Stimulated activated naive CD8-positive, alpha-beta T cell treated with anti-CD3 and anti-CD28 coated beads, Interleukin-15, amount 100 ng/mL, for 72 hours (primary cell): Measurements from ENCODE around the gene KRT81.
A peak's percentile ranks its signal among the peaks of the same experiment; 100 is the strongest.

Experiments
- ATAC-seq: fragments of 150-1000 bp; cut with Tn5 transposase; 2 replicates; pipeline ENCODE4 v1.10.0; 2021; ENCODE audit warnings: mild to moderate bottlenecking, moderate library complexity
- DNase-seq, 2 donors: peaks; one replicate each; pipeline ENCODE4 v3.0.0; 2021 to 2022
- H3K27ac Mint-ChIP-seq, 2 donors: one replicate each; pipeline ENCODE4 v1.8.0; 2022; ENCODE audit warnings: mild to moderate bottlenecking in 2 of 2, mixed read lengths in 2 of 2, moderate library complexity in 2 of 2
- H3K27me3 Mint-ChIP-seq: one replicate; pipeline ENCODE4 v1.8.0; 2022; ENCODE audit warnings: mixed read lengths
- H3K4me1 Mint-ChIP-seq: one replicate; pipeline ENCODE4 v1.8.0; 2022; ENCODE audit warnings: mild to moderate bottlenecking, mixed read lengths
- H3K4me3 Mint-ChIP-seq, 2 donors: one replicate each; pipeline ENCODE4 v1.8.0; 2022; ENCODE audit warnings: mild to moderate bottlenecking in 2 of 2, mixed read lengths in 2 of 2, moderate library complexity in 1 of 2
- H3K9me3 Mint-ChIP-seq, 2 donors: one replicate each; pipeline ENCODE4 v1.8.0; 2022; ENCODE audit warnings: mixed read lengths in 2 of 2

The KRT81 gene

DNA sequence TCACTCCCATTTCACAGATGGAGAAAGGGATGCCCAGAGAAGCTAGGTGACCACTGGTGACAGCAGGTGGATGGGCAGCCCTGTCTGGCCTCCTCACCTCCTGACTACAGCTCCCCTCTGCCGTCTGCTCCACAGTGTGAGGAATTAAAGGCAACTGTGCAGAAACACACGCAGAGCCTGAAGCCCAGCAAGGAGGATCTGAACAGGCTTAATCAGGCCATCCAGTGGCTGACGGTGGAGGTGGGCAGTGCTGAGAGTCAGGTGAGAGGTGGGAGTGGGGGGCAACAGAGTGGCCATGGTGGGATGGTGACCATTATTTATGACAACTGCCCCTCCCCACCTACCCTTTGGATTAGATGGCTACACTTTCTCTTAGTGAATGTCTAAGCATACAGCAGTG is 15.6 kb downstream of the KRT81 start:
- DNase-seq, result no peak
- Mint-ChIP-seq H3K4me3 (no peak overlapping the region), H3K4me1 (peaks cover 21% of the 10 kb centered on the region), H3K9me3 (no peaks in the 10 kb centered on the region), H3K27ac (no peak overlapping the region), H3K27me3 (peaks cover 78% of the 10 kb centered on the region)
- ATAC-seq, result no peak

GRCh38 chr12:52274521-52275120 is 16.7 kb downstream of the KRT81 start, which contains the start of gene KRT86:
Gene KRT86 (plus strand): TSS chr12:52274645. CDS start chr12:52301917, 27,272 bp downstream.
- Mint-ChIP-seq H3K4me1 (peaks cover 13% of the 10 kb centered on the region), H3K27me3 (peaks cover 72% of the 10 kb centered on the region), H3K9me3 (no peaks in the 10 kb centered on the region)

DNA sequence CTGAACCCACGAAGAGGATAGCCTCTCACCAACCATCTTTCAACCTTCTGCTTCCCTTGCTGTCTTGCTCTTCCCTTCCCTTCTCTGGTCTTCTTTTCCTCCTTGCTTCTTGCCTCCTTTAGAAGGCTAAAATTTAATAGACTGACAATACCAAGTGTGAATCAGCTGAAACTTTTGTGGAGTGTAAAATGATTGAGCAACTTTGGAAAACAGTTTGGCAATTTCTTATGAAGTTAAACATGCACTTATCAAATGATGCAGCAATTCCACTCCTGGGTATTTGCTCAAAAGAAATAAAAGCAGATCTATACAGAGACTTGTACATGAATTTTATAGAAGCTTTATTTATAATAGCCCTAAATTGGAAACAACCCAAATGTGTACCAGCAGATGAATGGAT is 20.2 kb downstream of the KRT81 start:
- H3K4me3 Mint-ChIP-seq, result no peak overlapping the region
- peaks cover 47% of the 10 kb centered on the region for H3K27me3 Mint-ChIP-seq
- ATAC-seq, result no peak
- no peaks in the 10 kb centered on the region for H3K4me1 Mint-ChIP-seq
- no peaks in the 10 kb centered on the region for H3K9me3 Mint-ChIP-seq
- H3K27ac Mint-ChIP-seq, result peak overlapping the region in 1 of 2 donors; percentile 10
- no peak for DNase-seq

More at GRCh38 chr12:52274521-52275120, 16.7 kb downstream of the KRT81 start, which contains the start of gene KRT86:
- DNase-seq (no peak), ATAC-seq (no peak)
- no peak within 1 kb of the TSS for H3K4me3 Mint-ChIP-seq
- H3K27ac Mint-ChIP-seq, result no peak within 1 kb of the TSS

- Mint-ChIP-seq H3K4me1 (no peaks in the 10 kb centered on the region), H3K27me3 (peaks cover 44% of the 10 kb centered on the region), H3K27ac (peak overlapping the region in 1 of 2 donors; percentile 10), H3K9me3 (no peaks in the 10 kb centered on the region), H3K4me3 (no peak overlapping the region)
- ATAC-seq (no peak), DNase-seq (no peak)
These were observed 20.7 kb downstream of the KRT81 start for GRCh38 chr12:52270541-52271070.

DNA sequence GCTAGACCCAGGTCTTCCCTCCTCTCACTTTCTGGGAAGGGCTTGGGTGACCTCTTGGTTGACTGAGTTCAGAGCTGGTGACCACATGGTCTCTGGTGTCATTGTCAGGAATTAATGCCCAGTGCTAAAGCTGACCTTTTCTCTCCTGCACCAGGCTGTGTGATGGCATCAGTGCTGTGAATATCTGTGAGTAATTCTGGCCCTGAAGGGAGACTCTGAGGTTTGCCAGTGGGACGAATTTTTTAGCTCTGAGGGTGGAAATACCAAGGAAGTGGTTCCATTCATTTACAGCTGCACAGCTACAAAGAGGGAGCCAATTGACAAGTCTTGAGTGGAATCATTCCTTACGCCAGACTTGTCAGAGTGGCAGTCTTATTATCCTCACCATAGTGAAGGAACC is 23.1 kb downstream of the KRT81 start:
- Mint-ChIP-seq H3K27me3 (peaks cover 33% of the 10 kb centered on the region), H3K4me1 (no peaks in the 10 kb centered on the region), H3K4me3 (no peak overlapping the region), H3K27ac (no peak overlapping the region), H3K9me3 (no peaks in the 10 kb centered on the region)
- ATAC-seq (no peak), DNase-seq (no peak)

DNA sequence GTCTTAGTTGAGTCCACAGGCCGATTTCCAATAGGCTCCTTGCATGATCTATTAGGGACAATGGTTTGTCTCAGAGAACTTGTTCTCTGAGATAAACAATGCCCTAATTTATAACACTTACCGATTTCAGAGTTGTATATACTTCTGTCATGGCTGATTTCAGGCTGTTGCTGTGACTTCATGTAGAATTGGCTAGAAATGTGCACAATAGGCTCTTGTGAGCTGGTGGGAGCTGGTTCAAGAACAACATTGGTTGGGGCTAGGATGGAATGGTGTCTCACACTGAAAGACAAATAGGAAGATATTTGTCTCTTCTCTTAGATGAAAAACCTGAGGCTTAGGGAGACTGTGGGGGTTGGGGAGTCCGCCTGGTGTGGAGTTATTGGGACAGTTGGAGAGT is 23.6 kb downstream of the KRT81 start:
- ATAC-seq (no peak), DNase-seq (no peak)
- no peaks in the 10 kb centered on the region for H3K9me3 Mint-ChIP-seq
- peaks cover 28% of the 10 kb centered on the region for H3K27me3 Mint-ChIP-seq
- H3K27ac Mint-ChIP-seq, result no peak overlapping the region
- H3K4me1 Mint-ChIP-seq, result no peaks in the 10 kb centered on the region
- H3K4me3 Mint-ChIP-seq, result no peak overlapping the region

- no peaks in the 10 kb centered on the region for H3K4me1 Mint-ChIP-seq
- no peak for DNase-seq
- H3K27ac Mint-ChIP-seq, result no peak overlapping the region
- ATAC-seq, result no peak
- peaks cover 32% of the 10 kb centered on the region for H3K27me3 Mint-ChIP-seq
- H3K9me3 Mint-ChIP-seq, result no peaks in the 10 kb centered on the region
- H3K4me3 Mint-ChIP-seq, result no peak overlapping the region
These were observed 24.1 kb downstream of the KRT81 start for GRCh38 chr12:52267266-52267665.

DNA sequence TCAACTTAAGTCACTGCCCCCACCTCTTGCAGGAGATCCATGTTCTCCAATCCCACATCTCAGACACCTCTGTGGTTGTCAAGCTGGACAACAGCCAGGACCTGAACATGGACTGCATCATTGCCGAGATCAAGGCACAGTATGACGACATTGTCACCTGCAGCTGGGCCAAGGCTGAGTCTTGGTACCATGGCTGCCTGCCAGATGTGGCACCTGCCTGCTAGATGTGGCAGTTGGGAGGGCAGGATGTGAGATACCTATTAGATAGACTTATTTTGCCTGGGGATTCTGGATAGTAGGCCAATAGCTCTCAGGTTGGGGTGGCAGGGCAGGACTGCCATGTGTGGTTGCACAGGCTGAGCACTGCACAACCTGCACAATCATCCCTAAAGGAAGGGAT is 24.8 kb downstream of the KRT81 start:
- Mint-ChIP-seq H3K4me3 (no peak overlapping the region), H3K27me3 (peaks cover 34% of the 10 kb centered on the region), H3K9me3 (no peaks in the 10 kb centered on the region), H3K27ac (no peak overlapping the region), H3K4me1 (no peaks in the 10 kb centered on the region)
- DNase-seq (no peak), ATAC-seq (no peak)

- Mint-ChIP-seq H3K27ac (no peak overlapping the region), H3K9me3 (no peaks in the 10 kb centered on the region), H3K4me3 (no peak overlapping the region), H3K4me1 (peaks cover 10% of the 10 kb centered on the region), H3K27me3 (peaks cover 45% of the 10 kb centered on the region)
- no peak for DNase-seq
- no peak for ATAC-seq
These were observed 26.9 kb downstream of the KRT81 start for GRCh38 chr12:52264435-52264825.

- H3K4me3 Mint-ChIP-seq, result no peak overlapping the region
- no peaks in the 10 kb centered on the region for H3K9me3 Mint-ChIP-seq
- no peak for ATAC-seq
- peaks cover 50% of the 10 kb centered on the region for H3K27me3 Mint-ChIP-seq
- H3K4me1 Mint-ChIP-seq, result peaks cover 14% of the 10 kb centered on the region
- DNase-seq, result no peak
- H3K27ac Mint-ChIP-seq, result no peak overlapping the region
These were observed 27.4 kb downstream of the KRT81 start for GRCh38 chr12:52263761-52264434.

DNA sequence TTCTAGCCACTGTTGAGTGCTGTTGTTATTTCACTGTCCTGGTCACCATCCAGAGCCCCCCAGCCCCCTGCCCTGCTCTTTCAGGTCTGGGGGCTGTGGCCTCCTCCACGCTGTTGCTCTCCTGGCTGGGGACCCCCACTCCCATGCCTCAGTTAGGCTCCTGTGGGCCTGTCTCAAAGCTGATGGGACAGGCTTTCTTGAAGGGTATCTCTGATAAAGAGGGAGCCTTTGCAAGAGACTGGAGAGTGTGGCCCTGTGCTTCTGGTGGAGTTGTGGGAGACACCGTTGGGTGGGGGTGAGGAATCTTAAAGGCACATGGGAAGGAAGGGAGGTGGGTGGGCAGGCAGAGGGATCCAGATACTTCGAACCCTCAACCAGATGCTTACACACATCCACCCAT is 29.0 kb downstream of the KRT81 start:
- no peaks in the 10 kb centered on the region for H3K9me3 Mint-ChIP-seq
- H3K4me3 Mint-ChIP-seq, result no peak overlapping the region
- H3K27me3 Mint-ChIP-seq, result peaks cover 66% of the 10 kb centered on the region
- peaks cover 18% of the 10 kb centered on the region for H3K4me1 Mint-ChIP-seq
- H3K27ac Mint-ChIP-seq, result no peak overlapping the region
- DNase-seq (no peak), ATAC-seq (no peak)

- Mint-ChIP-seq H3K9me3 (no peaks in the 10 kb centered on the region), H3K27me3 (peaks cover 73% of the 10 kb centered on the region), H3K27ac (peak overlapping the region in 1 of 2 donors; percentile 1), H3K4me3 (no peak overlapping the region), H3K4me1 (peaks cover 18% of the 10 kb centered on the region)
- ATAC-seq (no peak), DNase-seq (no peak)
These were observed 30.2 kb downstream of the KRT81 start for GRCh38 chr12:52261208-52261484.

DNA sequence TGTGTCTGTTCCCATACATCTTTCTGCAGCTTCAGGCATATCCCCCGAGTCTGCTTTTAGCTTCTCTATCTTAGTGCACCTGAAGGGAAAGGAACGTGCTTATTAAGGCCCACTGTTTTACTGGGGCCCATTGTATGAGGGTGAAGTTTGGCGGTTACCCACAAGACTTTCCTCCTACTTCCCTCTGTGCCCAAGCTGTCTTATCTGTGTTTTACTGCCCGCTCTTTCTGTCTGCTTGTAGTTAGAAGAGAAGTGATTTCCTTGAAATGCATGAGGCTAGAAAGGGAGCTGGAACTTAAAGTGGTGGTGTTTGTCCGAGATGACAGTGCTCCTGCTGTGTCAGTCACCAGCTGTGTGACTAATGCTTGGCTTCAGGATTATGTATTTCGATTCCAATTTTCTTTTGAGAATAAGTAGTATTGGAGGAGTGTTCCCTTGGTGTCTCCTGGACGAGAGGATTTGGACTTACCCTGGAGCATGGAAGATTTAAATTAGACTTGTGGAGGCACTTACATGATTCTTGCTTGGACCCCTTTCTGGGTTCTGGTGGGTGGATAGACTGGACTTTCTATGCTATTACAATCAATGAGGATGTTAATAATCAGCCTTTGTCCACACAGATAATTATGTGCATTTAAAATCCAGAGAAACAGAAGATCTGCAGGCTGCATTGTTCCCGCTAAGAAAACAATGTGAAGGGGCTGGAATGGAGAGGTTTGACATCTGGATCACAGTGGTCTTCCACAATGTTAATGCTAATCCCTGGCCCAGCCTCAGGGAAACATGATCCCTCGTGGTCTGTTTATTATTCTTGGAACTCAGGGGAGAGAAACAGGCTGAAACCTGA is 30.8 kb downstream of the KRT81 start:
- DNase-seq (no peak), ATAC-seq (no peak)
- Mint-ChIP-seq H3K4me3 (no peak overlapping the region), H3K27me3 (peaks cover 78% of the 10 kb centered on the region), H3K9me3 (no peaks in the 10 kb centered on the region), H3K4me1 (peaks cover 18% of the 10 kb centered on the region), H3K27ac (no peak overlapping the region)

DNA sequence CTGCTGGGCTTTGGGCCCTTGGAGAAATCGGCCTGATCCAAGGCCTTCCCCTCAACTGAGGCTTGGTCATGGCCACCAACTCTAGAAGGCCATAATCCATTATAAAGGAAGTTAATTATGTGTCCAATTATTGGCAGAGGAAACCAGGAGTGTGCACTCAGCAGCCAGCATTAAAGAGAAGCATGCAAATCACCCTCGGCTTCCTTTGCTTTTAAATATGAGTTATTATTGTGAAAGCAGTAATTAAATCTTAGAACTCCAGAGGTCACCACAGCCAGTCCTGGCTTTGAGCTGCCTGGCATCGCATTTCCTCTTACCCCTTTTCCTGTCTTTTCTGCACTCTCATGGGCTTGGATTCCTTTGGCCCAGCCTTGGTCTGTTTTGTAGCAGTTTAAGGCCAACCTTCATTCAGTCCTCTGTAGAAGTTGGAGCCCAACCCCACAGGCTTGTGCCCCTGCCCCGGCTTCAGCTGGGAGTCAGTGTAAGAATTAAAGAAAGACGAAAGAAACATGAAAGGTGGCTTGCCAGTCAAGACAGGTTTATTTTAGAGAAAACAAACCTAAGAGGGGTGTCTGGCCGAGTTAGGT is 31.6 kb downstream of the KRT81 start:
- DNase-seq (no peak), ATAC-seq (no peak)
- Mint-ChIP-seq H3K4me1 (peaks cover 18% of the 10 kb centered on the region), H3K27me3 (peaks cover 87% of the 10 kb centered on the region), H3K9me3 (no peaks in the 10 kb centered on the region), H3K27ac (no peak overlapping the region), H3K4me3 (no peak overlapping the region)

DNA sequence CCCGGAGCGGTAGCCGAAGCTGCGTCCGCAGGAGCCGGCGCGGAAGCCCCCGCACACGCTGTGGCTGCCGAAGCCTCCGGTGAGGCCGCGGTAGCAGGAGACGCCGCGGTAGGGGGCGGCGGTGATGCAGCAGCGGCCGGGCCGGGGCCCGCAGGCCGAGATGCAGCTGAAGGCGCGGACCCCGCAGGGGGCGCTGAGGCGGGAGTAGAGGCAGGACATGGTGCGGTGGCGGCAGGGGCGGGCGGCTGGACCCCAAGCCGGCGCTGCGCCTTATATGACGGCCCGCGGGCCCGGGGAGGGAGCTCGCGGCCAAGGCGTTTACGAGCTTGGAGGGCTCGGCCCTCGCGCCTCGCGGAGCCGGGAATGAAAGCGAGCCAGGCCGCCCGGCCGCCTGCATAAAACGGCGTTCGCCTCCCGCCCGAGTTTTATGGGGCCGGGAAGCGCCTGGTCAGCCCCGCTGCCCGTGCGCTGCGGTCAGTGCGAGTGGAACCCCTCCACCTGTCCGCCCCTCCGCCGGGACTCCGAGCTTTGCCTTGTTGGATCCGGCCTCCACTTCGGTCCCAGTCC is 32.9 kb downstream of the KRT81 start:
- ATAC-seq (no peak), DNase-seq (no peak)
- H3K27me3 Mint-ChIP-seq, result peaks cover 91% of the 10 kb centered on the region
- peak overlapping the region in 1 of 2 donors; percentile 4 for H3K4me3 Mint-ChIP-seq
- H3K9me3 Mint-ChIP-seq, result no peaks in the 10 kb centered on the region
- peaks cover 18% of the 10 kb centered on the region for H3K4me1 Mint-ChIP-seq
- no peak overlapping the region for H3K27ac Mint-ChIP-seq
